ENCODE results near the gene GPC5. TPM values are rescaled to one million over a fixed set of nuclear protein-coding genes. Genes with fewer than 3 reads are reported as not detected.

Gene GPC5
- total RNA-seq, 1 experiment from 2014 or later: 0.15 TPM

- Histone ChIP-seq H4K20me1 (ENCODE audit: control insufficient read depth, insufficient read depth, insufficient read length) (no peaks in the 10 kb centered on the region), H3K27me3 (ENCODE audit: insufficient read depth, low read length) (no peaks in the 10 kb centered on the region), H3T11ph (ENCODE audit: low read length) (no peak overlapping the region), H4K8ac (replicated peaks; ENCODE audit: insufficient read length, low read depth, low read length) (no peak overlapping the region), H3K27ac (ENCODE audit: insufficient read length, low read depth, low read length) (no peak overlapping the region), H2BK120ac (ENCODE audit: low read depth, low read length, poor library complexity, severe bottlenecking) (no peak overlapping the region), H3K4me2 (ENCODE audit: insufficient read depth, insufficient read length, low read length) (no peak overlapping the region), H3K9me3 (ENCODE audit: control insufficient read depth, low read depth, low read length) (no peaks in the 10 kb centered on the region), H2AFZ (ENCODE audit: low read length) (no peak overlapping the region), H4K5ac (ENCODE audit: insufficient read length, low read depth, low read length) (no peak overlapping the region), H3K4me1 (ENCODE audit: insufficient read depth, low read length) (no peaks in the 10 kb centered on the region), H2BK5ac (ENCODE audit: insufficient read length, low read length) (no peak overlapping the region), H3K18ac (ENCODE audit: insufficient read length, low read depth, low read length) (no peak overlapping the region), H2AK5ac (ENCODE audit: insufficient read length, low read length) (no peak overlapping the region), H3K4ac (ENCODE audit: low read depth, low read length) (no peak overlapping the region), H3K79me2 (ENCODE audit: insufficient read depth, low read length) (no peaks in the 10 kb centered on the region), H3K56ac (ENCODE audit: insufficient read length, low read depth, low read length) (no peak overlapping the region), H2BK20ac (ENCODE audit: low read depth, low read length, poor library complexity, severe bottlenecking) (no peak overlapping the region), H2BK12ac (ENCODE audit: insufficient read length, low read depth, low read length) (no peak overlapping the region), H3K23me2 (ENCODE audit: insufficient read length, low read depth, low read length, poor library complexity, severe bottlenecking) (no peaks in the 10 kb centered on the region), H3K9ac (ENCODE audit: extremely low read depth, insufficient read length, low read length) (no peak overlapping the region), H2BK15ac (ENCODE audit: low read depth, low read length) (no peak overlapping the region), H4K91ac (ENCODE audit: insufficient read length, low read depth, low read length) (no peak overlapping the region), H3K23ac (ENCODE audit: insufficient read length, low read depth, low read length) (no peak overlapping the region), H3K79me1 (ENCODE audit: insufficient read depth, low read depth, low read length, poor library complexity, severe bottlenecking) (no peaks in the 10 kb centered on the region), H3K14ac (ENCODE audit: insufficient read depth, low read length) (no peak overlapping the region)
- Mint-ChIP-seq H3K4me3 (no peak overlapping the region), H3K27ac (no peak overlapping the region), H3K9me3 (no peaks in the 10 kb centered on the region; a peak in 1 of 5 replicates), H3K27me3 (ENCODE audit: low read depth) (no peaks in the 10 kb centered on the region), H3K36me3 (ENCODE audit: insufficient read depth in 1 of 3, low read depth in 3 of 3) (no peaks in the 10 kb centered on the region), H3K4me1 (peaks cover 7 to 9% of the 10 kb centered on the region in 2 experiments; a peak in 3 of 4 replicates)
- no peak for TF ChIP-seq CTCF (conservative IDR thresholded peaks at IDR 0.05)
- WGBS (ENCODE audit: extremely low coverage, insufficient read length, low lambda C conversion rate): no CpG with 5 or more reads among the region's 2 CpGs
- DNase-seq: no peak
Observed at GRCh38 chr13:91370501-91370900, 27.9 kb upstream of the GPC5 start.

All from H9 (cell line).